ENCODE results near the gene SUPT3H. TPM values are rescaled to one million over a fixed set of nuclear protein-coding genes. Genes with fewer than 3 reads are reported as not detected.
"Not testable (repeated sequence)": the region's sequence is repeated elsewhere in the genome, so short reads cannot be mapped to it uniquely, and the experiment has no call there.

Gene SUPT3H
- total RNA-seq, 1 experiment from 2014 or later: 12.7 TPM

DNA sequence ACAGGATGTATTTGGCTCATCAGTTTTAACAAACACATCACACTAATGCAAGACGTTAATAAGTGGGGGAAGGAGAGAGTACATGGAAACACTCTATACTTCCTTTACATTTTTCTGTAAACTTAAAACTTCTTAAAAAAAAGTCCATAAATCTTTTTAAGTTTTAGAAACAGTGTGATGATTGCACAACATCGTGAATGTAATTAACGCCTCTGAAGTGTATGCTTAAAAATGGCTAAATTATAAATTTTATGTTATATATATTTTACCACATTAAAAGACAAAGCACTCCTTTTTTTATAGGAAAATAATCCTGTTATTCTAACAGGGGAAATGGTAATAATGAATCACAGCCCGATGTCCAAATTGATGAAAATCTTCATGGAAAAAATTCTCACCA is 193.7 kb downstream of the SUPT3H start:
- Mint-ChIP-seq H3K4me3 (ENCODE audit: unreplicated experiment) (no peak overlapping the region), H3K9me3 (ENCODE audit: unreplicated experiment) (no peaks in the 10 kb centered on the region), H3K27me3 (ENCODE audit: insufficient read depth, unreplicated experiment) (no peaks in the 10 kb centered on the region), H3K4me1 (ENCODE audit: insufficient read depth, unreplicated experiment) (peaks cover 15% of the 10 kb centered on the region), H3K36me3 (ENCODE audit: insufficient read depth, unreplicated experiment) (no peaks in the 10 kb centered on the region), H3K27ac (ENCODE audit: low read depth, unreplicated experiment) (no peak overlapping the region)
- intact Hi-C loops (cut with micrococcal nuclease): no loop called here
- POLR2A ChIA-PET: interaction anchor here (0.6 kb wide), 1 partner anchor 24 kb away, joined by 4 read pairs; no protein-coding TSS in a partner anchor
- no TSS peak for BruUV-seq (replicated peaks)
- DNase-seq (ENCODE audit: unreplicated experiment): no peak
- CTCF ChIA-PET: no interaction called here
- no peak for TF ChIP-seq CTCF (IDR thresholded peaks at IDR 0.05; ENCODE audit: unreplicated experiment)

DNA sequence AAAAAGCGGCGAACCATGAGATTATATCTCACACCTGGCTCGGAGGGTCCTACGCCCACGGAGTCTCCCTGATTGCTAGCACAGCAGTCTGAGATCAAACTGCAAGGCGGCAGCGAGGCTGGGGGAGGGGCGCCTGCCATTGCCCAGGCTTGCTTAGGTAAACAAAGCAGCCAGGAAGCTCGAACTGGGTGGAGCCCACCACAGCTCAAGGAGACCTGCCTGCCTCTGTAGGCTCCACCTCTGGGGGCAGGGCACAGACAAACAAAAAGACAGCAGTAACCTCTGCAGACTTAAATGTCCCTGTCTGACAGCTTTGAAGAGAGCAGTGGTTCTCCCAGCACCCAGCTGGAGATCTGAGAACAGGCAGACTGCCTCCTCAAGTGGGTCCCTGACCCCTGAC is 201.4 kb downstream of the SUPT3H start:
- CTCF ChIA-PET; intact Hi-C loops (cut with micrococcal nuclease); H3K9me3 Mint-ChIP-seq (ENCODE audit: unreplicated experiment); H3K27me3 Mint-ChIP-seq (ENCODE audit: insufficient read depth, unreplicated experiment); BruUV-seq (replicated peaks); H3K36me3 Mint-ChIP-seq (ENCODE audit: insufficient read depth, unreplicated experiment); H3K4me3 Mint-ChIP-seq (ENCODE audit: unreplicated experiment); H3K4me1 Mint-ChIP-seq (ENCODE audit: insufficient read depth, unreplicated experiment); DNase-seq (ENCODE audit: unreplicated experiment); POLR2A ChIA-PET; H3K27ac Mint-ChIP-seq (ENCODE audit: low read depth, unreplicated experiment): not testable (repeated sequence)

DNA sequence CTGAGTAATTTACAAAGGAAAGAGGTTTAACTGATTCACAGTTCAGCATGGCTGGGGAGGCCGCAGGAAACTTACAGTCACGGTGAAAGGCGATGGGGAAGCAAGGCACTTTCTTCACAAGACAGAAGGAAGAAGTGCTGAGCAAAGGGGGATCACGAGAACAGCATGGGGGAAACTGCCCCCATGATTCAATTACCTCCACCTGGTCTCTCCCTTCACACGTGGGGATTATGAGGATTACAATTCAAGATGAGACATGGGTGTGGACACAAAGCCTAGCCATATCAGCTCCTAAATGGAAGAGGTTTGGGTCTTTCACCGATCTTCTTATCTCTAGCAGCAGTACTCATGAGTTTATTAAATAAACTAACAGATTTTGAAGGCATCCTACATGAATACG is 202.5 kb downstream of the SUPT3H start:
- intact Hi-C loops (cut with micrococcal nuclease): no loop called here
- DNase-seq (ENCODE audit: unreplicated experiment): no peak
- H3K4me1 Mint-ChIP-seq (ENCODE audit: insufficient read depth, unreplicated experiment): no peaks in the 10 kb centered on the region
- H3K27me3 Mint-ChIP-seq (ENCODE audit: insufficient read depth, unreplicated experiment): no peaks in the 10 kb centered on the region
- H3K36me3 Mint-ChIP-seq (ENCODE audit: insufficient read depth, unreplicated experiment): no peaks in the 10 kb centered on the region
- TF ChIP-seq CTCF (IDR thresholded peaks at IDR 0.05; ENCODE audit: unreplicated experiment): no peak
- no TSS peak for BruUV-seq (replicated peaks)
- POLR2A ChIA-PET: no interaction called here
- no peak overlapping the region for H3K27ac Mint-ChIP-seq (ENCODE audit: low read depth, unreplicated experiment)
- CTCF ChIA-PET: interaction anchor here (0.7 kb wide), 1 partner anchor 500 kb away, joined by 3 read pairs; no protein-coding TSS in a partner anchor
- H3K9me3 Mint-ChIP-seq (ENCODE audit: unreplicated experiment): no peaks in the 10 kb centered on the region
- no peak overlapping the region for H3K4me3 Mint-ChIP-seq (ENCODE audit: unreplicated experiment)

DNA sequence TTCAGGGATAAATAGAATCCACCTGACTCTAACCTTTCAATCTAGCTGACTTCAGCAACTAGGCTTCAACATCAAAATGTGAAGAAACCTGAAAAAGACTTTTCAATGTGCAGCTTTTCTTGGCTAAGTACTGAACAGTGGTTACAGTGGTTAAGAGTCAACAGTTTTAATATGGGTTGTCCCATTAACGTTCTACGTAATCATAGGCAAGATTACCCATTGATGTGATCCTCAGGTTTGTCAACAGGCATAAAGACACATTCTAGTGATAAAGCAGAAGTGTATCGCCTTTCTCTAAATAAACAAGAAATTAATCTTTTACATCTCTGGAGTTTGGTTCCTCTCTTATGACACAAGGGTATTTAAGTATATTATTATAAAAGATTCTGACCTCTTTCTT is 203.7 kb downstream of the SUPT3H start:
- intact Hi-C loops (cut with micrococcal nuclease): no loop called here
- no TSS peak for BruUV-seq (replicated peaks)
- H3K36me3 Mint-ChIP-seq (ENCODE audit: insufficient read depth, unreplicated experiment): no peaks in the 10 kb centered on the region
- no peak for DNase-seq (ENCODE audit: unreplicated experiment)
- TF ChIP-seq CTCF (IDR thresholded peaks at IDR 0.05; ENCODE audit: unreplicated experiment): no peak
- ChIA-PET CTCF (no interaction called here), POLR2A (no interaction called here)
- H3K9me3 Mint-ChIP-seq (ENCODE audit: unreplicated experiment): no peaks in the 10 kb centered on the region
- no peaks in the 10 kb centered on the region for H3K27me3 Mint-ChIP-seq (ENCODE audit: insufficient read depth, unreplicated experiment)
- no peak overlapping the region for H3K4me3 Mint-ChIP-seq (ENCODE audit: unreplicated experiment)
- H3K27ac Mint-ChIP-seq (ENCODE audit: low read depth, unreplicated experiment): no peak overlapping the region
- H3K4me1 Mint-ChIP-seq (ENCODE audit: insufficient read depth, unreplicated experiment): no peaks in the 10 kb centered on the region

GRCh38 chr6:45171380-45171779 is 206.4 kb downstream of the SUPT3H start:
- CTCF ChIA-PET: no interaction called here
- Mint-ChIP-seq H3K4me3 (ENCODE audit: unreplicated experiment) (no peak overlapping the region), H3K36me3 (ENCODE audit: insufficient read depth, unreplicated experiment) (no peaks in the 10 kb centered on the region), H3K9me3 (ENCODE audit: unreplicated experiment) (no peaks in the 10 kb centered on the region), H3K27ac (ENCODE audit: low read depth, unreplicated experiment) (no peak overlapping the region), H3K27me3 (ENCODE audit: insufficient read depth, unreplicated experiment) (no peaks in the 10 kb centered on the region), H3K4me1 (ENCODE audit: insufficient read depth, unreplicated experiment) (no peaks in the 10 kb centered on the region)
- POLR2A ChIA-PET: no interaction called here
- DNase-seq (ENCODE audit: unreplicated experiment): no peak
- no peak for TF ChIP-seq CTCF (IDR thresholded peaks at IDR 0.05; ENCODE audit: unreplicated experiment)
- intact Hi-C loops (cut with micrococcal nuclease): no loop called here
- BruUV-seq (replicated peaks): no TSS peak

Measured in MCF 10A (cell line).